ENCODE data around the gene ITGA6. TPM values are rescaled to one million over a fixed set of nuclear protein-coding genes. Genes with fewer than 3 reads are reported as not detected.

ITGA6 gene
- total and polyA plus RNA-seq, 4 donors = 13.2 to 105 (median 51.9) TPM

DNA sequence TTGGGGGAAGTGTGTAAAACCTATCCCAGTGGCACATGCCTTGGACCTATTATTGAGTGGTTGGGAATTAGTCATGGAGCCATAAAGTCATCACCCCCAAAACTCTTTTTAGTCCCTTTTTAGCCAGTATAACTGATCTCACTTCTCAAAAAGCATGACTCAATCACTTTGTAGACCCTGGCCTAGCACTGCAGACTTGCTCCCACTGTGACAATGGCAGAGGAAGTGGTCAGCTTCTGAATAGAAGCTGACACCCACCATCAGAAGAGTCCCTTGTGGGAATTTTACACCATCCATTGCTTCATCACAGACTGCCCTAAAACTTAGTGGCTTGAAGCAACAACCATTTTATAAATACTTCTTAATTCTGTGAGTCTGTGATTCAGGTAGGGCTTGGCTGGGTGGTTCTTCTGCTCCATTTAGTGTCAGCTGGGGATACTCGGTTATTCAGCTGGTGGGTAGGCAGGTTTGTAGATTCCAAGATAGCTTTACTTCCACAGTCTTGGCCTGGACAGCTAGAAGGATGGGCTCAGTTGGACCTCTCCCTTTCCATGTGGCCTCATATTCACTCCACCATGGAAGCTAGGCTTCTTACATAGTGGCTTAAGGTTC, 10.8 kb upstream of the ITGA6 start:
- ATAC-seq (ENCODE audit: insufficient read depth, low FRiP score) (no peak), DNase-seq (no peak)
- TF ChIP-seq, protein P1, sequence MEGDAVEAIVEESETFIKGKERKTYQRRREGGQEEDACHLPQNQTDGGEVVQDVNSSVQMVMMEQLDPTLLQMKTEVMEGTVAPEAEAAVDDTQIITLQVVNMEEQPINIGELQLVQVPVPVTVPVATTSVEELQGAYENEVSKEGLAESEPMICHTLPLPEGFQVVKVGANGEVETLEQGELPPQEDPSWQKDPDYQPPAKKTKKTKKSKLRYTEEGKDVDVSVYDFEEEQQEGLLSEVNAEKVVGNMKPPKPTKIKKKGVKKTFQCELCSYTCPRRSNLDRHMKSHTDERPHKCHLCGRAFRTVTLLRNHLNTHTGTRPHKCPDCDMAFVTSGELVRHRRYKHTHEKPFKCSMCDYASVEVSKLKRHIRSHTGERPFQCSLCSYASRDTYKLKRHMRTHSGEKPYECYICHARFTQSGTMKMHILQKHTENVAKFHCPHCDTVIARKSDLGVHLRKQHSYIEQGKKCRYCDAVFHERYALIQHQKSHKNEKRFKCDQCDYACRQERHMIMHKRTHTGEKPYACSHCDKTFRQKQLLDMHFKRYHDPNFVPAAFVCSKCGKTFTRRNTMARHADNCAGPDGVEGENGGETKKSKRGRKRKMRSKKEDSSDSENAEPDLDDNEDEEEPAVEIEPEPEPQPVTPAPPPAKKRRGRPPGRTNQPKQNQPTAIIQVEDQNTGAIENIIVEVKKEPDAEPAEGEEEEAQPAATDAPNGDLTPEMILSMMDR (IDR thresholded peaks at IDR 0.05; ENCODE audit: control extremely low read depth, extremely low read depth) = no peak
- no peaks in the 10 kb centered on the region for H3K4me1 ChIP-seq (ENCODE audit: control insufficient read depth in 5 of 5, insufficient read depth in 5 of 5, low read length in 5 of 5)
- no peaks in the 10 kb centered on the region for H3K36me3 ChIP-seq (ENCODE audit: control insufficient read depth in 4 of 4, insufficient read depth in 4 of 4, low read length in 4 of 4)
- H3K27ac ChIP-seq (ENCODE audit: low read depth in 1 of 2, low read length in 1 of 2) = no peak overlapping the region
- H3K4me3 ChIP-seq = no peak overlapping the region
- no peak overlapping the region for H3K9ac ChIP-seq (ENCODE audit: insufficient read depth in 1 of 2, low read length in 2 of 2)
- H3K9me3 ChIP-seq (ENCODE audit: control insufficient read depth in 4 of 4, insufficient read depth in 3 of 4, low read length in 3 of 4) = peaks cover 0 to 2% (median 0%) of the 10 kb centered on the region in 4 donors
- no peaks in the 10 kb centered on the region for H3K27me3 ChIP-seq (ENCODE audit: control insufficient read depth in 3 of 3, insufficient read depth in 3 of 3, low read length in 2 of 3)
- 100% methylated on average over 1 of the region's 1 CpG for WGBS, 2 donors

DNA sequence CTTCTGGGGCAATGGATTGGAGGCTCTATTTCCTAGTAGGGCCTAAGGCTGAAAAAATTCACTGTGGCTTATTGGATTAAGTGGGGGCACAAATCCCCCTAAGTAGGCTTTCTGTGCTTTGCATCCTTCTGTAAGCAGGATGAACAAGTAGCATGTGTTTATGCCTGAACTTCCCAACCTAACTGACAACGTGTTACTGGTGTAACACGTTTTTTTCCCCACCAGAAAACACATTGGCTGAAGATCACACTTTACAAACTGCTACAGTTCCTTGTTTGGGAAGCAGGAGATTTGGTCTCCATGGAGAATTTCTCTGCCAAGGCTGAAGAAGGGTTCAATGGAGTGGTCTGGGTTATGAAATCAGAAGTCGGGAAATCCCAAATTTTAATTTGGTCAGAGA, 7.2 kb upstream of the ITGA6 start:
- Histone ChIP-seq H3K9me3 (ENCODE audit: control insufficient read depth in 4 of 4, insufficient read depth in 3 of 4, low read length in 3 of 4) (peaks cover 0 to 2% (median 0%) of the 10 kb centered on the region in 4 donors), H3K36me3 (ENCODE audit: control insufficient read depth in 4 of 4, insufficient read depth in 4 of 4, low read length in 4 of 4) (no peaks in the 10 kb centered on the region), H3K27me3 (ENCODE audit: control insufficient read depth in 3 of 3, insufficient read depth in 3 of 3, low read length in 2 of 3) (peaks cover 0 to 3% (median 0%) of the 10 kb centered on the region in 3 donors), H3K4me3 (no peak overlapping the region), H3K27ac (ENCODE audit: low read depth in 1 of 2, low read length in 1 of 2) (no peak overlapping the region), H3K9ac (ENCODE audit: insufficient read depth in 1 of 2, low read length in 2 of 2) (no peak overlapping the region), H3K4me1 (ENCODE audit: control insufficient read depth in 5 of 5, insufficient read depth in 5 of 5, low read length in 5 of 5) (no peaks in the 10 kb centered on the region)
- no peak for ATAC-seq (ENCODE audit: insufficient read depth, low FRiP score)
- TF ChIP-seq, protein P1 (IDR thresholded peaks at IDR 0.05; ENCODE audit: control extremely low read depth, extremely low read depth) = no peak
- WGBS, 2 donors = 51 to 67% methylated on average over 3 of the region's 3 CpGs
- DNase-seq = no peak

DNA sequence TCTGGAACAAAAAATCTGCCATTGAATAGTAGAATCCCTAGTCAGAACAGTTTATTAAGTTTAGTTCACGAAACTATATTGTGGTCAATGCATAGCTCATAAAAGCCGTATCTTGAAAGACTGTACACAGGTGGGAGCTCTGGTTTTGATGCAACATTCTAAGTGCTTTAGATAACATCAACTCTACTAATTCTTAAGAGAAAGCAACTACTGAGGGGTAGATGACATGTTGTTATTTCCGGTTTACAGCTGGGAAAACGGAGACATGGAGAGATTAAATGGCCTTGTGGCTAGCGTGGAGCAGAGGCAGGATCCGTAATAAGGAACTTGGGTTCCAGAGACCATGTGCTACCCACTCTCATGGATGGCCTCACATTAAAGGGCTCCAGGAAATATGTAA, 4.2 kb upstream of the ITGA6 start:
- no peak overlapping the region for H3K27ac ChIP-seq (ENCODE audit: low read depth in 1 of 2, low read length in 1 of 2)
- H3K4me3 ChIP-seq = no peak overlapping the region
- peaks cover 0 to 19% (median 11%) of the 10 kb centered on the region in 3 donors for H3K27me3 ChIP-seq (ENCODE audit: control insufficient read depth in 3 of 3, insufficient read depth in 3 of 3, low read length in 2 of 3)
- H3K9me3 ChIP-seq (ENCODE audit: control insufficient read depth in 4 of 4, insufficient read depth in 3 of 4, low read length in 3 of 4) = no peaks in the 10 kb centered on the region
- TF ChIP-seq, protein P1 (IDR thresholded peaks at IDR 0.05; ENCODE audit: control extremely low read depth, extremely low read depth) = no peak
- H3K4me1 ChIP-seq (ENCODE audit: control insufficient read depth in 5 of 5, insufficient read depth in 5 of 5, low read length in 5 of 5) = peaks cover 0 to 4% (median 2%) of the 10 kb centered on the region in 5 donors
- 90% methylated on average over 6 of the region's 6 CpGs for WGBS, 2 donors
- no peaks in the 10 kb centered on the region for H3K36me3 ChIP-seq (ENCODE audit: control insufficient read depth in 4 of 4, insufficient read depth in 4 of 4, low read length in 4 of 4)
- H3K9ac ChIP-seq (ENCODE audit: insufficient read depth in 1 of 2, low read length in 2 of 2) = no peak overlapping the region
- ATAC-seq (ENCODE audit: insufficient read depth, low FRiP score) = no peak
- no peak for DNase-seq

DNA sequence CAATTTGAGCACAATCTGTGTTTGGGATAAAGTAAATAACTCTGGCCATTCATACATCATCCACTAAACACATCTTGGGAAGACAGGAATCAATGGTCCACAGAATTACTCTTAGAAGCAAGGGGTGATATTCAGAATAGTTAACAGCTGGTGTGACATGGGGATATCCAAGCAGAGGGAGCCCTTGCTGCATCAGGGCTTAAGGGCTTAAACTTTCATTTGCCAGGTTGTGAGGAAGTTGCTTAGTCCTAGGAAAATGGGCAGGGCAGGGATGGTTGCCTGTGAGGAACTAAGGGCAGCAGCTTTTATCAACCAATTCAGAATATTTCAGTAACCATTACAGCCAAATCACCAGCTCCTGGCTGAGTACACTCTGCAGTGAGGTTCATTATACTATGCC, 2.0 kb upstream of the ITGA6 start:
- peaks cover 0 to 23% (median 11%) of the 10 kb centered on the region in 3 donors for H3K27me3 ChIP-seq (ENCODE audit: control insufficient read depth in 3 of 3, insufficient read depth in 3 of 3, low read length in 2 of 3)
- TF ChIP-seq, protein P1 (IDR thresholded peaks at IDR 0.05; ENCODE audit: control extremely low read depth, extremely low read depth) = no peak
- H3K36me3 ChIP-seq (ENCODE audit: control insufficient read depth in 4 of 4, insufficient read depth in 4 of 4, low read length in 4 of 4) = no peaks in the 10 kb centered on the region
- H3K9ac ChIP-seq (ENCODE audit: insufficient read depth in 1 of 2, low read length in 2 of 2) = no peak overlapping the region
- H3K27ac ChIP-seq (ENCODE audit: low read depth in 1 of 2, low read length in 1 of 2) = no peak overlapping the region
- peaks cover 0 to 15% (median 4%) of the 10 kb centered on the region in 5 donors for H3K4me1 ChIP-seq (ENCODE audit: control insufficient read depth in 5 of 5, insufficient read depth in 5 of 5, low read length in 5 of 5)
- H3K9me3 ChIP-seq (ENCODE audit: control insufficient read depth in 4 of 4, insufficient read depth in 3 of 4, low read length in 3 of 4) = no peaks in the 10 kb centered on the region
- no peak for ATAC-seq (ENCODE audit: insufficient read depth, low FRiP score)
- no peak overlapping the region for H3K4me3 ChIP-seq
- no peak for DNase-seq
